ENCODE measurements around the gene TRPC6. TPM values are rescaled to one million over a fixed set of nuclear protein-coding genes. Genes with fewer than 3 reads are reported as not detected.
A peak's percentile ranks its signal among the peaks of the same experiment; 100 is the strongest.

TRPC6 gene
- total RNA-seq, 1 experiment from 2014 or later = not detected

- Histone ChIP-seq H3K9me2 (replicated peaks; ENCODE audit: low read length) (no peaks in the 10 kb centered on the region), H2AFZ (ENCODE audit: low read length) (no peak overlapping the region), H4K20me1 (ENCODE audit: low read length) (no peaks in the 10 kb centered on the region), H3K27ac (ENCODE audit: low read length) (no peak overlapping the region), H3K4me3 (ENCODE audit: low read length) (no peak overlapping the region), H3K4me2 (ENCODE audit: low read length) (no peak overlapping the region), H3K79me2 (ENCODE audit: low read length) (no peaks in the 10 kb centered on the region), H3K36me3 (ENCODE audit: low read depth, low read length) (no peaks in the 10 kb centered on the region), H3K9me3 (ENCODE audit: low read length) (no peaks in the 10 kb centered on the region), H3K9ac (ENCODE audit: low read length) (no peak overlapping the region), H3F3A (ENCODE audit: low read length, unreplicated experiment) (no peaks in the 10 kb centered on the region), H3K27me3 (ENCODE audit: low read length) (no peaks in the 10 kb centered on the region), H3K4me1 (ENCODE audit: insufficient read depth, low read length) (peaks cover 12% of the 10 kb centered on the region)
- ChIA-PET POLR2A (ENCODE audit: unreplicated experiment) (no interaction called here), CTCF (no interaction called here)
- TF ChIP-seq EZH2 (IDR thresholded peaks at IDR 0.05; ENCODE audit: low read length, unreplicated experiment) = no peak
- DNase-seq (no peak), ATAC-seq (no peak)
- intact Hi-C loops (cut with micrococcal nuclease) = loop anchor here (5.0 kb wide), 1 partner anchor 263 kb away; no protein-coding TSS in a partner anchor
- BruUV-seq (replicated peaks) = no TSS peak
These were observed 124.8 kb downstream of the TRPC6 start for GRCh38 chr11:101459020-101459419.

- ChIA-PET POLR2A (ENCODE audit: unreplicated experiment) (interaction anchor here (0.7 kb wide), 1 partner anchor 815 kb away, joined by 4 read pairs; no protein-coding TSS in a partner anchor), CTCF (interaction anchor here (0.6 kb wide), 1 partner anchor 549 kb away, joined by 4 read pairs; no protein-coding TSS in a partner anchor)
- Histone ChIP-seq H3F3A (ENCODE audit: low read length, unreplicated experiment) (no peaks in the 10 kb centered on the region), H3K79me2 (ENCODE audit: low read length) (no peaks in the 10 kb centered on the region), H3K27me3 (ENCODE audit: low read length) (no peaks in the 10 kb centered on the region), H3K4me2 (ENCODE audit: low read length) (0 out of 2 replicates have a peak overlapping the region, but pooled peaks have one; percentile 7), H3K4me3 (ENCODE audit: low read length) (no peak overlapping the region), H4K20me1 (ENCODE audit: low read length) (no peaks in the 10 kb centered on the region), H3K9me2 (replicated peaks; ENCODE audit: low read length) (no peaks in the 10 kb centered on the region), H3K9me3 (ENCODE audit: low read length) (no peaks in the 10 kb centered on the region), H3K27ac (ENCODE audit: low read length) (no peak overlapping the region), H2AFZ (ENCODE audit: low read length) (no peak overlapping the region), H3K4me1 (ENCODE audit: insufficient read depth, low read length) (peaks cover 20% of the 10 kb centered on the region), H3K9ac (ENCODE audit: low read length) (no peak overlapping the region), H3K36me3 (ENCODE audit: low read depth, low read length) (no peaks in the 10 kb centered on the region)
- ATAC-seq (peak; percentile 75), DNase-seq (peak; percentile 71)
- BruUV-seq (replicated peaks) = no TSS peak
- TF ChIP-seq EZH2 (IDR thresholded peaks at IDR 0.05; ENCODE audit: low read length, unreplicated experiment) (no peak), EZH2phosphoT487 (IDR thresholded peaks at IDR 0.05; ENCODE audit: borderline replicate concordance, low read length) (no peak), CTCF (conservative IDR thresholded peaks at IDR 0.05; ENCODE audit: low read depth, low read length) (no peak)
- intact Hi-C loops (cut with micrococcal nuclease) = loop anchor here (5.0 kb wide), 1 partner anchor 264 kb away; no protein-coding TSS in a partner anchor
These were observed 125.6 kb downstream of the TRPC6 start for GRCh38 chr11:101458161-101458560.

GRCh38 chr11:101456812-101457211, 127.0 kb downstream of the TRPC6 start:
- CTCF ChIA-PET = interaction anchor here (0.7 to 0.9 kb wide), 2 partner anchors 28 to 210 kb away, joined by 3 to 4 read pairs; no protein-coding TSS in a partner anchor
- Histone ChIP-seq H3K9me2 (replicated peaks; ENCODE audit: low read length) (no peaks in the 10 kb centered on the region), H3K79me2 (ENCODE audit: low read length) (no peaks in the 10 kb centered on the region), H3K36me3 (ENCODE audit: low read depth, low read length) (no peaks in the 10 kb centered on the region), H3K27me3 (ENCODE audit: low read length) (no peaks in the 10 kb centered on the region), H2AFZ (ENCODE audit: low read length) (no peak overlapping the region), H3K9me3 (ENCODE audit: low read length) (no peaks in the 10 kb centered on the region), H4K20me1 (ENCODE audit: low read length) (no peaks in the 10 kb centered on the region), H3K4me2 (ENCODE audit: low read length) (no peak overlapping the region), H3K4me3 (ENCODE audit: low read length) (no peak overlapping the region), H3K27ac (ENCODE audit: low read length) (no peak overlapping the region), H3F3A (ENCODE audit: low read length, unreplicated experiment) (no peaks in the 10 kb centered on the region), H3K4me1 (ENCODE audit: insufficient read depth, low read length) (peaks cover 25% of the 10 kb centered on the region), H3K9ac (ENCODE audit: low read length) (no peak overlapping the region)
- POLR2A ChIA-PET (ENCODE audit: unreplicated experiment) = no interaction called here
- TF ChIP-seq EZH2phosphoT487 (IDR thresholded peaks at IDR 0.05; ENCODE audit: borderline replicate concordance, low read length) (no peak), CTCF (conservative IDR thresholded peaks at IDR 0.05; ENCODE audit: low read depth, low read length) (peak; percentile 81), EZH2 (IDR thresholded peaks at IDR 0.05; ENCODE audit: low read length, unreplicated experiment) (no peak)
- 0 out of 2 replicates have a peak, but pooled peaks have one; percentile 23 for ATAC-seq
- no TSS peak for BruUV-seq (replicated peaks)
- intact Hi-C loops (cut with micrococcal nuclease) = loop anchor here (1.0 to 5.0 kb wide), 3 partner anchors 265 to 391 kb away; no protein-coding TSS in a partner anchor
- peak; percentile 66 for DNase-seq

Data from PC-3 (cell line).